Hepatocyte (in vitro differentiated cells): ENCODE data around the gene GPR21. TPM values are rescaled to one million over a fixed set of nuclear protein-coding genes. Genes with fewer than 3 reads are reported as not detected.

ENCODE experiments used
- DNase-seq: peaks from one replicate; pipeline ENCODE4 v3.0.0-alpha.2; 2016; ENCODE audit warnings: low spot score
- H2AFZ ChIP-seq: fragments of 200-600 bp; sonication (generic); 2 replicates; pipeline ENCODE4 v1.6.0; 2016; ENCODE audit warnings: antibody characterized with exemption, mild to moderate bottlenecking
- H3K27ac ChIP-seq: fragments of 200-600 bp; sonication (generic); 2 replicates; pipeline ENCODE4 v1.5.1; 2016; ENCODE audit warnings: mild to moderate bottlenecking
- H3K27me3 ChIP-seq: fragments of 200-600 bp; sonication (generic); 2 replicates; pipeline ENCODE4 v1.6.1; 2016
- H3K36me3 ChIP-seq: fragments of 200-600 bp; sonication (generic); replicated peaks from 2 replicates; pipeline ENCODE4 v1.5.1; 2016; ENCODE audit warnings: low read depth; ENCODE audit not compliant: insufficient read depth
- H3K4me1 ChIP-seq: fragments of 200-600 bp; sonication (generic); 2 replicates; pipeline ENCODE4 v1.5.1; 2016; ENCODE audit warnings: mild to moderate bottlenecking, moderate library complexity; ENCODE audit not compliant: insufficient read depth
- H3K4me2 ChIP-seq: fragments of 200-600 bp; sonication (generic); 2 replicates; pipeline ENCODE4 v1.6.0; 2016
- H3K4me3 ChIP-seq: fragments of 200-600 bp; sonication (generic); 2 replicates; pipeline ENCODE4 v1.5.1; 2016; ENCODE audit warnings: mild to moderate bottlenecking
- H3K79me2 ChIP-seq: fragments of 200-600 bp; sonication (generic); 2 replicates; pipeline ENCODE4 v1.6.0; 2017; ENCODE audit warnings: mild to moderate bottlenecking
- H3K9me2 ChIP-seq: fragments of 200-600 bp; sonication (generic); replicated peaks from 2 replicates; pipeline ENCODE4 v1.6.0; 2017; ENCODE audit warnings: mild to moderate bottlenecking; ENCODE audit not compliant: insufficient read depth
- H3K9me3 ChIP-seq: fragments of 200-600 bp; sonication (generic); 2 replicates; pipeline ENCODE4 v1.5.1; 2016; ENCODE audit warnings: low read depth, mild to moderate bottlenecking
- H4K20me1 ChIP-seq: fragments of 200-600 bp; sonication (generic); 2 replicates; pipeline ENCODE4 v1.6.0; 2016; ENCODE audit warnings: mild to moderate bottlenecking; ENCODE audit not compliant: insufficient read depth, poor library complexity, severe bottlenecking
- EZH2 ChIP-seq: fragments of 200-600 bp; sonication (generic); IDR thresholded peaks from 2 replicates; pipeline ENCODE4 v1.6.1; 2016; ENCODE audit warnings: antibody characterized with exemption, mild to moderate bottlenecking, borderline replicate concordance
- EZH2phosphoT487 ChIP-seq: fragments of 200-600 bp; sonication (generic); IDR thresholded peaks from one replicate; pipeline ENCODE4 v1.6.1; 2018; ENCODE audit warnings: antibody characterized with exemption, mild to moderate bottlenecking, low read depth, moderate library complexity; ENCODE audit not compliant: unreplicated experiment, severe bottlenecking
- WGBS: methylation state at CpG from one replicate; pipeline ENCODE4 v1.1.6; 2016; ENCODE audit warnings: low lambda C conversion rate; ENCODE audit errors: missing lambda C conversion rate; 5-methylcytosine and 5-hydroxymethylcytosine counted together
- polyA plus RNA-seq: library from polyadenylated mRNA; unstranded; fragments of >200 nt; fragmentation: Nextera tagmentation; extraction: Ambion mirVana; gene quantifications from 2 replicates; pipeline ENCODE4 v1.2.1, GENCODE V29; 2016
- total RNA-seq: library from RNA; depleted of rRNA; stranded (reverse); fragments of >200 nt; gene quantifications from 2 replicates; pipeline ENCODE4 v1.2.3, GENCODE V29; 2014
- TF ChIP-seq, protein P1 (sequence below): fragments of 200-600 bp; sonication (generic); IDR thresholded peaks from 2 replicates; pipeline ENCODE4 v1.5.1; 2016; ENCODE audit warnings: antibody characterized with exemption, mild to moderate bottlenecking; ENCODE audit not compliant: poor library complexity

The GPR21 gene
- total and polyA plus RNA-seq, 2 experiments from 2014 or later = 0.50 to 0.75 TPM

DNA sequence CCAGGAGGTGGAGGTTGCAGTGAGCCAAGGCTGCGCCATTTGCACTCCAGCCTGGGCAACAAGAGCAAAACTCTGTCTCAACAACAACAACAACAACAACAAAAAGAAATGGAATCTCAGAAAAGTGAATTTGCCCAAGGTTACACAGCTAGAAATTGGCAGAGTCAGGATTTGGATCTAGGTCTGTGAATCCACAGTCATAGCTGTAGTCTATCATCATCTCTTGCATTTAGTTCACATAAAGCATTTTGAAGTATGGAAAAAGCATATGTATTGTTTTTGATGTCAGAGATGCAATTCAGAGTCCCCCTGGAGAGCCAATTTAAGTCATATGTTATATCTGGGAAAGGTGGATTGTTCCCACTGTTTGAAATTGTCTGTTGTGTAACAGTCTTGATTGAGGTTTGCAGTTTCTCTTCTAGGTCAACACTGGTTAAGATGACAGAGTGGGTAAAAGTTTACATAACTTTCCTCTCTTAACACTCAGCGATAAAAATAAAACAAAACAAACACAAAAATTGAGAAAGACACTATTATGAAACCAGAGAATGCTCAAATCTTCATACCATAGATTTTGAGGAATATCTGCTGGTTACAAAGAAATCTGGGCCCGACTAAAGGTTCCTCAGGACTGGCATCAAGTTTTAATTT, 21.5 kb upstream of the GPR21 start:
- Histone ChIP-seq H3K9me2 (no peaks in the 10 kb centered on the region), H3K4me2 (no peak overlapping the region), H3K36me3 (no peaks in the 10 kb centered on the region)

GRCh38 chr9:123016631-123017030, 16.8 kb upstream of the GPR21 start:
- no peaks in the 10 kb centered on the region for H3K79me2 ChIP-seq
- no peak overlapping the region for H3K27ac ChIP-seq
- H3K27me3 ChIP-seq = no peaks in the 10 kb centered on the region
- H3K4me2 ChIP-seq = no peak overlapping the region
- H2AFZ ChIP-seq = no peak overlapping the region
- no peaks in the 10 kb centered on the region for H4K20me1 ChIP-seq
- no peak overlapping the region for H3K4me3 ChIP-seq
- H3K9me3 ChIP-seq = no peaks in the 10 kb centered on the region
- 95% methylated on average over 1 of the region's 1 CpG for WGBS
- no peak for TF ChIP-seq EZH2phosphoT487
- peaks cover 4% of the 10 kb centered on the region for H3K4me1 ChIP-seq
- DNase-seq = no peak
- H3K9me2 ChIP-seq = no peaks in the 10 kb centered on the region
- no peaks in the 10 kb centered on the region for H3K36me3 ChIP-seq

More for the DNA sequence above, 21.5 kb upstream of the GPR21 start:
- Histone ChIP-seq H2AFZ (no peak overlapping the region), H4K20me1 (no peaks in the 10 kb centered on the region), H3K27me3 (no peaks in the 10 kb centered on the region), H3K79me2 (no peaks in the 10 kb centered on the region), H3K9me3 (no peaks in the 10 kb centered on the region), H3K27ac (no peak overlapping the region), H3K4me1 (peaks cover 4% of the 10 kb centered on the region), H3K4me3 (no peak overlapping the region)
- DNase-seq = no peak
- WGBS = 86% methylated on average over 3 of the region's 3 CpGs
- TF ChIP-seq EZH2 (no peak), EZH2phosphoT487 (no peak)
- TF ChIP-seq, protein P1, sequence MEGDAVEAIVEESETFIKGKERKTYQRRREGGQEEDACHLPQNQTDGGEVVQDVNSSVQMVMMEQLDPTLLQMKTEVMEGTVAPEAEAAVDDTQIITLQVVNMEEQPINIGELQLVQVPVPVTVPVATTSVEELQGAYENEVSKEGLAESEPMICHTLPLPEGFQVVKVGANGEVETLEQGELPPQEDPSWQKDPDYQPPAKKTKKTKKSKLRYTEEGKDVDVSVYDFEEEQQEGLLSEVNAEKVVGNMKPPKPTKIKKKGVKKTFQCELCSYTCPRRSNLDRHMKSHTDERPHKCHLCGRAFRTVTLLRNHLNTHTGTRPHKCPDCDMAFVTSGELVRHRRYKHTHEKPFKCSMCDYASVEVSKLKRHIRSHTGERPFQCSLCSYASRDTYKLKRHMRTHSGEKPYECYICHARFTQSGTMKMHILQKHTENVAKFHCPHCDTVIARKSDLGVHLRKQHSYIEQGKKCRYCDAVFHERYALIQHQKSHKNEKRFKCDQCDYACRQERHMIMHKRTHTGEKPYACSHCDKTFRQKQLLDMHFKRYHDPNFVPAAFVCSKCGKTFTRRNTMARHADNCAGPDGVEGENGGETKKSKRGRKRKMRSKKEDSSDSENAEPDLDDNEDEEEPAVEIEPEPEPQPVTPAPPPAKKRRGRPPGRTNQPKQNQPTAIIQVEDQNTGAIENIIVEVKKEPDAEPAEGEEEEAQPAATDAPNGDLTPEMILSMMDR = no peak

- Histone ChIP-seq H3K4me1 (no peaks in the 10 kb centered on the region), H2AFZ (no peak overlapping the region), H3K4me2 (no peak overlapping the region), H3K27me3 (no peaks in the 10 kb centered on the region), H3K79me2 (no peaks in the 10 kb centered on the region), H3K9me3 (no peaks in the 10 kb centered on the region), H3K9me2 (no peaks in the 10 kb centered on the region), H3K4me3 (no peak overlapping the region), H3K36me3 (no peaks in the 10 kb centered on the region), H4K20me1 (no peaks in the 10 kb centered on the region), H3K27ac (no peak overlapping the region)
- WGBS = 96% methylated on average over 2 of the region's 2 CpGs
- no peak for DNase-seq
- TF ChIP-seq, protein P1 = no peak
- no peak for TF ChIP-seq EZH2phosphoT487
- no peak for TF ChIP-seq EZH2
Measured at GRCh38 chr9:123020796-123021195, 12.7 kb upstream of the GPR21 start.

DNA sequence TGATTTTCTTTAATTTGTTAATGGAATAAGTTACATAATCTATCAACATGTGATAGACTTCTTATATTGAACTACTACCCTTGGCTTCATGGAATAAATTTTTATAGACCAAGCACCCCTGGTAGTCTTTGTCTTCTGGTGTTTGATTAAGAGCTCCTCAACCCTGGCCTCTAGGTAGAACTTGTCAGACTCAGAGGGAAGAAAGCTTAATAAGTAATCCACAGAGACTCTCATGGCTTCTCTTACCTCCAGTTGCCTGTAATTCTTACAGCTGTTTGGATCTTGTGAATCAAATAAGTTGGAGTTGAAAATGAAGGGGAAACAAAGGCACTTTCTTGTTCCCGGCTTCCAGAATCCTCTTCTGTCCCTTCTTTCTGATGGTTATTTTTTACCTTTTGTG, 7.0 kb upstream of the GPR21 start:
- TF ChIP-seq EZH2 (no peak), EZH2phosphoT487 (no peak)
- TF ChIP-seq, protein P1 = no peak
- no peak for DNase-seq

More for the DNA sequence above, 7.0 kb upstream of the GPR21 start:
- Histone ChIP-seq H4K20me1 (no peaks in the 10 kb centered on the region), H3K9me2 (no peaks in the 10 kb centered on the region), H2AFZ (no peak overlapping the region), H3K36me3 (no peaks in the 10 kb centered on the region), H3K27ac (no peak overlapping the region), H3K4me1 (peaks cover 4% of the 10 kb centered on the region), H3K4me3 (no peak overlapping the region), H3K27me3 (no peaks in the 10 kb centered on the region), H3K79me2 (peaks cover 6% of the 10 kb centered on the region), H3K4me2 (no peak overlapping the region), H3K9me3 (no peaks in the 10 kb centered on the region)
- WGBS = 78% methylated on average over 1 of the region's 1 CpG
